Epithelial cell of esophagus (primary cell): Measurements from ENCODE around the gene PTK7.

Experiments used
- DNase-seq: peaks from one replicate; pipeline ENCODE4 v3.0.0; 2010; ENCODE audit warnings: low read depth
- H3K4me3 ChIP-seq: 2 replicates; pipeline ENCODE4 v1.5.1; 2011; ENCODE audit warnings: mild to moderate bottlenecking, low read length, control low read depth
- CTCF ChIP-seq: IDR thresholded peaks from 2 replicates; pipeline ENCODE4 v1.5.1; 2011; ENCODE audit warnings: low read depth, mild to moderate bottlenecking, low read length, control low read depth, inconsistent platforms; ENCODE audit not compliant: insufficient read depth; ENCODE audit errors: missing control alignments

The PTK7 gene

GRCh38 chr6:43205849-43206248 lies 129.7 kb downstream of the PTK7 start:
- TF ChIP-seq CTCF: no peak
- DNase-seq: no peak
- H3K4me3 ChIP-seq: no peak overlapping the region

- no peak for TF ChIP-seq CTCF
- DNase-seq: no peak
These were observed 131.2 kb downstream of the PTK7 start for GRCh38 chr6:43207286-43207685.

More at GRCh38 chr6:43207286-43207685, 131.2 kb downstream of the PTK7 start:
- no peak overlapping the region for H3K4me3 ChIP-seq
